HCT116 (cell line): Measurements from ENCODE around the gene KIAA0825. TPM values are rescaled to one million over a fixed set of nuclear protein-coding genes. Genes with fewer than 3 reads are reported as not detected.

Experiments
- ATAC-seq: fragments of 200-7000 bp; cut with Tn5 transposase; 2 replicates; pipeline ENCODE4 v1.9.1; 2020; ENCODE audit warnings: mild to moderate bottlenecking, moderate library complexity
- BruUV-seq: library from RNA; stranded (reverse); fragments of 400-500 nt; replicated peaks from 2 replicates; lab custom pipeline; 2021; lab: Mats Ljungman, UMichigan
- CTCF ChIA-PET: fragments of 300-600 bp; sonication (Branson Sonifier 250); formaldehyde crosslinking; loops from one replicate; lab custom pipeline; 2021; ENCODE audit warnings: antibody characterized with exemption; lab: Charles Lee
- POLR2A ChIA-PET: fragments of 300-600, 350-600 bp; sonication (Branson Sonifier 250); formaldehyde crosslinking; loops from one replicate; lab custom pipeline; 2021; ENCODE audit warnings: antibody characterized with exemption; lab: Charles Lee
- RAD21 ChIA-PET, 2 experiments: fragments of 300-600 bp; sonication (Branson Sonifier 250); formaldehyde crosslinking; loops; one replicate each; lab custom pipeline; 2023; ENCODE audit warnings: low total read pairs in 2 of 2; ENCODE audit not compliant: uncharacterized antibody in 2 of 2, unreplicated experiment in 2 of 2, low non-redundant PET in 1 of 2; lab: Charles Lee
- DNase-seq: peaks from one replicate; pipeline ENCODE4 v3.0.0-alpha.2; 2010; ENCODE audit warnings: low read depth, low spot score
- H2AFZ ChIP-seq: fragments of 200-600 bp; shearing (Covaris generic), sonication (generic); 2 replicates; pipeline ENCODE4 v1.6.1; 2017; ENCODE audit warnings: low read depth, mixed run types, mixed read lengths, antibody characterized with exemption, low read length; ENCODE audit not compliant: poor library complexity, severe bottlenecking
- H3K27ac ChIP-seq: 2 replicates; pipeline ENCODE4 v1.5.1; 2012; ENCODE audit warnings: low read depth, low read length
- H3K27me3 ChIP-seq: fragments of 200-600 bp; sonication (generic); 2 replicates; pipeline ENCODE4 v1.6.1; 2016; ENCODE audit warnings: mixed run types, low read length, mixed read lengths; ENCODE audit not compliant: insufficient read depth
- H3K36me3 ChIP-seq, 2 experiments: fragments of 200-500 bp in 1 of 2; fragments of 200-600 bp in 1 of 2; sonication (Bioruptor generic) in 1 of 2; sonication (generic) in 1 of 2; 2 replicates each; pipeline versions ENCODE4 v1.5.1 to v1.6.1; 2014 to 2016; ENCODE audit warnings: low read length in 2 of 2, inconsistent platforms in 1 of 2, mixed read lengths in 1 of 2, mixed run types in 1 of 2; ENCODE audit not compliant: insufficient read depth in 2 of 2, control insufficient read depth in 1 of 2
- H3K4me1 ChIP-seq, 2 experiments: fragments of 200-600 bp in 1 of 2; sonication (generic) in 1 of 2; 2 replicates each; pipeline versions ENCODE4 v1.5.1 to v1.6.1; 2012 to 2017; ENCODE audit warnings: low read length in 2 of 2, inconsistent platforms in 1 of 2, mild to moderate bottlenecking in 1 of 2, mixed read lengths in 1 of 2, mixed run types in 1 of 2, moderate library complexity in 1 of 2; ENCODE audit not compliant: insufficient read depth in 2 of 2, control insufficient read depth in 1 of 2
- H3K4me2 ChIP-seq: fragments of 200-600 bp; sonication (generic); 2 replicates; pipeline ENCODE4 v1.6.1; 2017; ENCODE audit warnings: mixed run types, low read length, mixed read lengths
- H3K4me3 ChIP-seq, 2 experiments: fragments of 200-600 bp in 1 of 2; sonication (generic) in 1 of 2; replicated peaks in 1 of 2; 2 replicates each; pipeline ENCODE4 v1.5.1; 2011 to 2016; ENCODE audit warnings: low read length in 2 of 2, control low read depth in 1 of 2, low read depth in 1 of 2, mild to moderate bottlenecking in 1 of 2, mixed read lengths in 1 of 2, mixed run types in 1 of 2
- H3K79me2 ChIP-seq: fragments of 200-600 bp; sonication (generic); 2 replicates; pipeline ENCODE4 v1.6.1; 2017; ENCODE audit warnings: mild to moderate bottlenecking, mixed run types, low read length, moderate library complexity, mixed read lengths; ENCODE audit not compliant: insufficient read depth
- H3K9ac ChIP-seq: fragments of 200-600 bp; sonication (generic); 2 replicates; pipeline ENCODE4 v1.6.1; 2016; ENCODE audit warnings: low read length, mixed read lengths
- H3K9me2 ChIP-seq: fragments of 200-600 bp; sonication (generic), shearing (Covaris generic); 2 replicates; pipeline ENCODE4 v1.6.1; 2017; ENCODE audit warnings: mixed run types, mild to moderate bottlenecking, moderate library complexity; ENCODE audit not compliant: insufficient read depth
- H3K9me3 ChIP-seq, 2 experiments: fragments of 200-500 bp in 1 of 2; fragments of 200-600 bp in 1 of 2; sonication (Bioruptor generic) in 1 of 2; sonication (generic) in 1 of 2; 2 replicates each; pipeline ENCODE4 v1.6.1; 2014 to 2017; ENCODE audit warnings: low read length in 2 of 2, mixed read lengths in 2 of 2, inconsistent platforms in 1 of 2, low read depth in 1 of 2, mild to moderate bottlenecking in 1 of 2, mixed run types in 1 of 2, moderate library complexity in 1 of 2; ENCODE audit not compliant: control insufficient read depth in 1 of 2, insufficient read depth in 1 of 2
- H4K20me1 ChIP-seq: fragments of 200-600 bp; sonication (generic), shearing (Covaris generic); 2 replicates; pipeline ENCODE4 v1.6.1; 2017; ENCODE audit warnings: mixed run types, mild to moderate bottlenecking, moderate library complexity; ENCODE audit not compliant: insufficient read depth
- JUND ChIP-seq: IDR thresholded peaks from 2 replicates; pipeline ENCODE4 v1.6.1; 2012
- POLR2A ChIP-seq: IDR thresholded peaks from 2 replicates; pipeline ENCODE4 v1.7.0; 2011; ENCODE audit warnings: borderline replicate concordance; ENCODE audit not compliant: insufficient read depth, insufficient read length; ENCODE audit errors: extremely low read depth
- RAD21 ChIP-seq: IDR thresholded peaks from 2 replicates; pipeline ENCODE4 v1.6.1; 2012; ENCODE audit warnings: low read depth, mild to moderate bottlenecking
- SIN3A ChIP-seq: IDR thresholded peaks from 2 replicates; pipeline ENCODE4 v1.6.1; 2012; ENCODE audit warnings: low read depth
- SP1 ChIP-seq: IDR thresholded peaks from 2 replicates; pipeline ENCODE4 v1.6.1; 2012; ENCODE audit warnings: low read depth
- SRF ChIP-seq: IDR thresholded peaks from 2 replicates; pipeline ENCODE4 v1.6.1; 2012; ENCODE audit warnings: low read depth
- TCF7L2 ChIP-seq: IDR thresholded peaks from 2 replicates; pipeline ENCODE4 v1.7.0; 2011; ENCODE audit warnings: borderline replicate concordance, inconsistent platforms; ENCODE audit not compliant: insufficient read depth, insufficient read length; ENCODE audit errors: extremely low read depth
- intact Hi-C: fragments of 100-400 bp; cut with micrococcal nuclease; formaldehyde crosslinking; loops from 2 replicates; pipeline ENCODE4 v1.10.0; 2022
- total RNA-seq: library from RNA; stranded (reverse); gene quantifications from one replicate; pipeline ENCODE4 v1.2.1, GENCODE V29; 2021; ENCODE audit not compliant: unreplicated experiment
- TF ChIP-seq, protein P1 (sequence below): IDR thresholded peaks from 2 replicates; pipeline ENCODE4 v1.6.1; 2011; ENCODE audit warnings: mild to moderate bottlenecking, low read length, moderate library complexity; ENCODE audit not compliant: insufficient replicate concordance; ENCODE audit errors: extremely low read depth
- TF ChIP-seq, protein P2 (sequence below), 3 experiments: fragments of 200-600 bp in 1 of 3; sonication (generic) in 1 of 3; IDR thresholded peaks in 2 of 3; conservative IDR thresholded peaks in 1 of 3; 2 replicates each; pipeline ENCODE4 v1.5.1; 2012 to 2017; ENCODE audit warnings: low read depth in 2 of 3, low read length in 2 of 3, antibody characterized with exemption in 1 of 3, borderline replicate concordance in 1 of 3, control low read depth in 1 of 3, mild to moderate bottlenecking in 1 of 3, mixed read lengths in 1 of 3, mixed run types in 1 of 3, moderate library complexity in 1 of 3; ENCODE audit not compliant: insufficient read depth in 1 of 3
- TF ChIP-seq, protein P3 (sequence below): IDR thresholded peaks from 2 replicates; pipeline ENCODE4 v1.6.1; 2012
- TF ChIP-seq, protein P4 (sequence below): IDR thresholded peaks from 2 replicates; pipeline ENCODE4 v1.6.1; 2012

Gene KIAA0825
- total RNA-seq, 1 experiment from 2014 or later: 1.4 TPM

DNA sequence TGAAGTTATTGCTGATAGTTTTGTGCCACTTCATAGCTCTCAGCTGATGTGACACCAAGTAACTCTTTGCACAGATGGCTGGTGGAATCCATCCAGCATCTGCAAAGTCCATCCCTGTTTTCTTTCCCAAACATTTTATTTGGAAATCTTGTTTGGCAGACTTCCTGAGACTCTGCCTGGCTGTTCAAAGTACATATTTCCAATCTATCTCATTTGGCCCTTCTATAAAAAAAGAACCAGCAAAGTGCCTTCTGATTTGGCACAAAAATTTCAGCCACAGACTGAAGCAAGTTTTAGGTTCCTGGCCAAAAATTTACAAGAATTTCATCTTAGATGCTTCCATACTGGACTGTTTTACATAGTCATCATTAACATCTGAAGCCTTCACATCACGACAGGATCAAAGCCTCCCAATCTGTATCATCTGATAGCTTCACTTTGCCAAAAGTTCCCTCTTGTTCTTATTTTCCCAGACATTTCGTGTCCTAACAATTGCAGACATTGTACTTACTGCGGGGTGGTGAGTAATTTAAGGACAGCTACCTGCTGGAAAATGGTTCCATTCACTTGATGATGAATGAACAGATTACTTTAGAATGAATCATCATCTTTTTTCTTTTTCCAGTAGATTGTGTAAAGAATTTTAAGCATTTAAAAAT lies 377.3 kb downstream of the KIAA0825 start:
- intact Hi-C loops: no loop called here
- POLR2A ChIA-PET: no interaction called here

DNA sequence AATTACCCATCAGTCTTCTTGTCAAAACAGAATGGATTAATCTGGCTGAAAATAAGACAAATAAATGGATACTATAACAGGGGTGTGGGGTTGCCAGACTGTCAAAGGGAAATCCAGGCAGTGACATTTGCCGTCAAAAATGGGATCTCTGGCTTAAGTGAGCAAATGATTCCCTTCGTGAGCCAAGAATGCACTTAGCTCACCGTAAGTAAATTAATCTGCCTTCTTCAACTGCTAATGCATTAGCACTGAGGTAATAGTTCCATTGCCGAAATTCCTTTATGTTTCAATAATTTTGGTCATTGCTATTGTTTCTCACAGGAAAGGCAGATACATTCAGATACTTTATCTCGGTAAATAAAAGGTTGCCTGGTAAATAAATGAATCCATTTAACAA lies 377.8 kb downstream of the KIAA0825 start:
- no peaks in the 10 kb centered on the region for H3K27me3 ChIP-seq
- H3K4me1 ChIP-seq: peaks cover 10 to 22% of the 10 kb centered on the region in 2 experiments; a peak in 3 of 4 replicates
- H4K20me1 ChIP-seq: no peaks in the 10 kb centered on the region
- no peaks in the 10 kb centered on the region for H3K9me3 ChIP-seq
- no peak overlapping the region for H3K4me3 ChIP-seq
- no peak overlapping the region for H3K27ac ChIP-seq
- BruUV-seq: no TSS peak
- ChIA-PET CTCF (no interaction called here), RAD21 (no interaction called here), POLR2A (no interaction called here)
- H2AFZ ChIP-seq: peak overlapping the region; percentile 44
- DNase-seq (no peak), ATAC-seq (no peak)
- no peak overlapping the region for H3K9ac ChIP-seq
- no peaks in the 10 kb centered on the region for H3K36me3 ChIP-seq
- no peaks in the 10 kb centered on the region for H3K79me2 ChIP-seq
- intact Hi-C loops: no loop called here
- peak overlapping the region; percentile 54 for H3K4me2 ChIP-seq
- H3K9me2 ChIP-seq: no peaks in the 10 kb centered on the region
- TF ChIP-seq SP1 (no peak), TCF7L2 (no peak), POLR2A (no peak), RAD21 (no peak)
- TF ChIP-seq, protein P1, sequence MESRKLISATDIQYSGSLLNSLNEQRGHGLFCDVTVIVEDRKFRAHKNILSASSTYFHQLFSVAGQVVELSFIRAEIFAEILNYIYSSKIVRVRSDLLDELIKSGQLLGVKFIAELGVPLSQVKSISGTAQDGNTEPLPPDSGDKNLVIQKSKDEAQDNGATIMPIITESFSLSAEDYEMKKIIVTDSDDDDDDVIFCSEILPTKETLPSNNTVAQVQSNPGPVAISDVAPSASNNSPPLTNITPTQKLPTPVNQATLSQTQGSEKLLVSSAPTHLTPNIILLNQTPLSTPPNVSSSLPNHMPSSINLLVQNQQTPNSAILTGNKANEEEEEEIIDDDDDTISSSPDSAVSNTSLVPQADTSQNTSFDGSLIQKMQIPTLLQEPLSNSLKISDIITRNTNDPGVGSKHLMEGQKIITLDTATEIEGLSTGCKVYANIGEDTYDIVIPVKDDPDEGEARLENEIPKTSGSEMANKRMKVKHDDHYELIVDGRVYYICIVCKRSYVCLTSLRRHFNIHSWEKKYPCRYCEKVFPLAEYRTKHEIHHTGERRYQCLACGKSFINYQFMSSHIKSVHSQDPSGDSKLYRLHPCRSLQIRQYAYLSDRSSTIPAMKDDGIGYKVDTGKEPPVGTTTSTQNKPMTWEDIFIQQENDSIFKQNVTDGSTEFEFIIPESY: no peak
- TF ChIP-seq, protein P2, sequence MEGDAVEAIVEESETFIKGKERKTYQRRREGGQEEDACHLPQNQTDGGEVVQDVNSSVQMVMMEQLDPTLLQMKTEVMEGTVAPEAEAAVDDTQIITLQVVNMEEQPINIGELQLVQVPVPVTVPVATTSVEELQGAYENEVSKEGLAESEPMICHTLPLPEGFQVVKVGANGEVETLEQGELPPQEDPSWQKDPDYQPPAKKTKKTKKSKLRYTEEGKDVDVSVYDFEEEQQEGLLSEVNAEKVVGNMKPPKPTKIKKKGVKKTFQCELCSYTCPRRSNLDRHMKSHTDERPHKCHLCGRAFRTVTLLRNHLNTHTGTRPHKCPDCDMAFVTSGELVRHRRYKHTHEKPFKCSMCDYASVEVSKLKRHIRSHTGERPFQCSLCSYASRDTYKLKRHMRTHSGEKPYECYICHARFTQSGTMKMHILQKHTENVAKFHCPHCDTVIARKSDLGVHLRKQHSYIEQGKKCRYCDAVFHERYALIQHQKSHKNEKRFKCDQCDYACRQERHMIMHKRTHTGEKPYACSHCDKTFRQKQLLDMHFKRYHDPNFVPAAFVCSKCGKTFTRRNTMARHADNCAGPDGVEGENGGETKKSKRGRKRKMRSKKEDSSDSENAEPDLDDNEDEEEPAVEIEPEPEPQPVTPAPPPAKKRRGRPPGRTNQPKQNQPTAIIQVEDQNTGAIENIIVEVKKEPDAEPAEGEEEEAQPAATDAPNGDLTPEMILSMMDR (IDR thresholded peaks at IDR 0.05 in 2 of 3, conservative IDR thresholded peaks at IDR 0.05 in 1 of 3; ENCODE audit: borderline replicate concordance in 1 of 3, insufficient read depth in 1 of 3, low read depth in 2 of 3, low read length in 2 of 3): no peak
- TF ChIP-seq, protein P3, sequence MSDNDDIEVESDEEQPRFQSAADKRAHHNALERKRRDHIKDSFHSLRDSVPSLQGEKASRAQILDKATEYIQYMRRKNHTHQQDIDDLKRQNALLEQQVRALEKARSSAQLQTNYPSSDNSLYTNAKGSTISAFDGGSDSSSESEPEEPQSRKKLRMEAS: no peak

More for the DNA sequence above, 377.3 kb downstream of the KIAA0825 start:
- no peaks in the 10 kb centered on the region for H4K20me1 ChIP-seq
- TF ChIP-seq SP1 (peak; percentile 25; the same call in 1 of the 2 replicates), TCF7L2 (peak; percentile 13), SRF (no peak), SIN3A (peak; percentile 39; the same call in 1 of the 2 replicates), JUND (peak; percentile 28), RAD21 (no peak)
- TF ChIP-seq, protein P4, sequence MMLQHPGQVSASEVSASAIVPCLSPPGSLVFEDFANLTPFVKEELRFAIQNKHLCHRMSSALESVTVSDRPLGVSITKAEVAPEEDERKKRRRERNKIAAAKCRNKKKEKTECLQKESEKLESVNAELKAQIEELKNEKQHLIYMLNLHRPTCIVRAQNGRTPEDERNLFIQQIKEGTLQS: no peak
- TF ChIP-seq, all 23 proteins: peak for 4
- peak; percentile 83 for ATAC-seq
- peak overlapping the region; percentile 0; the same call in 1 of the 2 replicates for H3K27ac ChIP-seq
- H3K79me2 ChIP-seq: no peaks in the 10 kb centered on the region
- RAD21 ChIA-PET: no interaction called here
- H3K9ac ChIP-seq: no peak overlapping the region
- peak overlapping the region; percentile 54 for H3K4me2 ChIP-seq
- H3K4me1 ChIP-seq: peaks cover 10 to 22% of the 10 kb centered on the region in 2 experiments; a peak in 3 of 4 replicates
- CTCF ChIA-PET: no interaction called here
- H3K27me3 ChIP-seq: no peaks in the 10 kb centered on the region
- H3K36me3 ChIP-seq: no peaks in the 10 kb centered on the region
- H2AFZ ChIP-seq: peak overlapping the region; percentile 44
- peak; percentile 62 for DNase-seq
- H3K9me2 ChIP-seq: no peaks in the 10 kb centered on the region
- H3K4me3 ChIP-seq: no peak overlapping the region
- H3K9me3 ChIP-seq: no peaks in the 10 kb centered on the region
- BruUV-seq: no TSS peak
